H1 (cell line): Measurements from ENCODE around the gene MATR3. TPM values are rescaled to one million over a fixed set of nuclear protein-coding genes. Genes with fewer than 3 reads are reported as not detected.

Source experiments
- CTCF ChIA-PET: fragments of 300-600 bp; sonication (Branson Sonifier 250); formaldehyde crosslinking; loops from one replicate; lab custom pipeline; 2021; ENCODE audit not compliant: partially characterized antibody; lab: Charles Lee
- POLR2A ChIA-PET: fragments of 300-600 bp; sonication (Branson Sonifier 250); formaldehyde crosslinking; loops from one replicate; lab custom pipeline; 2021; ENCODE audit warnings: inconsistent platforms; ENCODE audit not compliant: partially characterized antibody; lab: Charles Lee
- DNase-seq, 2 experiments: peaks; one replicate each; pipeline versions ENCODE4 v3.0.0 to v3.0.0-alpha.2; 2010 to 2022; ENCODE audit warnings: low spot score in 2 of 2, low read depth in 1 of 2, mixed read lengths in 1 of 2
- FAIRE-seq: peaks from 2 replicates; lab custom pipeline; 2011; peaks lifted over from hg19 to GRCh38; lab: Jason Lieb, UNC
- H2AFZ ChIP-seq: 2 replicates; pipeline ENCODE4 v1.8.1; 2012; ENCODE audit warnings: low read length, inconsistent platforms
- H2AK5ac ChIP-seq: 2 replicates; pipeline ENCODE4 v1.6.1; 2013; ENCODE audit warnings: low read depth, low read length
- H2BK120ac ChIP-seq: replicated peaks from 2 replicates; pipeline ENCODE3; 2013; ENCODE audit warnings: low read depth, low read length, inconsistent platforms
- H2BK12ac ChIP-seq: 2 replicates; pipeline ENCODE4 v1.6.1; 2013; ENCODE audit warnings: low read depth, low read length
- H2BK15ac ChIP-seq: 2 replicates; pipeline ENCODE4 v1.6.1; 2013; ENCODE audit warnings: low read length
- H2BK20ac ChIP-seq: 2 replicates; pipeline ENCODE4 v1.6.1; 2013; ENCODE audit warnings: low read length
- H2BK5ac ChIP-seq: 2 replicates; pipeline ENCODE4 v1.6.1; 2013; ENCODE audit warnings: low read depth, low read length
- H3K14ac ChIP-seq: 2 replicates; pipeline ENCODE4 v1.6.1; 2013; ENCODE audit warnings: inconsistent platforms; ENCODE audit not compliant: insufficient read length
- H3K18ac ChIP-seq: 2 replicates; pipeline ENCODE4 v1.6.1; 2013; ENCODE audit warnings: low read length; ENCODE audit errors: extremely low read depth
- H3K23ac ChIP-seq: 2 replicates; pipeline ENCODE4 v1.6.1; 2013; ENCODE audit warnings: inconsistent platforms; ENCODE audit not compliant: insufficient read length
- H3K23me2 ChIP-seq: 2 replicates; pipeline ENCODE4 v1.6.1; 2013; ENCODE audit warnings: low read depth, low read length
- H3K27ac ChIP-seq: 2 replicates; pipeline ENCODE4 v1.6.1; 2011; ENCODE audit warnings: low read depth, low read length, inconsistent platforms
- H3K27me3 ChIP-seq, 4 experiments: replicated peaks in 1 of 4; 1 replicate in 1 of 4; 2 replicates in 3 of 4; pipeline versions ENCODE4 v1.6.1 to v1.8.1; 2011 to 2013; ENCODE audit warnings: low read length in 3 of 4, mild to moderate bottlenecking in 3 of 4, inconsistent platforms in 2 of 4, mixed read lengths in 2 of 4, moderate library complexity in 1 of 4; ENCODE audit not compliant: control insufficient read depth in 3 of 4, insufficient read depth in 3 of 4; ENCODE audit errors: extremely low read depth in 1 of 4
- H3K36me3 ChIP-seq, 4 experiments: 2 replicates each; pipeline versions ENCODE4 v1.6.1 to v1.8.1; 2011 to 2013; ENCODE audit warnings: mild to moderate bottlenecking in 4 of 4, low read length in 3 of 4, moderate library complexity in 2 of 4, control low read depth in 1 of 4, inconsistent platforms in 1 of 4; ENCODE audit not compliant: insufficient read depth in 4 of 4, control insufficient read depth in 2 of 4
- H3K4ac ChIP-seq: replicated peaks from 2 replicates; pipeline ENCODE3; 2013; ENCODE audit warnings: low read length, low read depth, mixed read lengths, inconsistent platforms; ENCODE audit not compliant: insufficient read length
- H3K4me1 ChIP-seq, 4 experiments: replicated peaks in 1 of 4; 1 replicate in 1 of 4; 2 replicates in 3 of 4; pipeline versions ENCODE4 v1.6.1 to v1.8.1; 2011 to 2013; ENCODE audit warnings: low read length in 3 of 4, inconsistent platforms in 2 of 4, mixed read lengths in 1 of 4; ENCODE audit not compliant: insufficient read depth in 4 of 4, control insufficient read depth in 3 of 4
- H3K4me2 ChIP-seq, 2 experiments: 2 replicates each; pipeline versions ENCODE4 v1.6.1 to v1.8.1; 2011 to 2013; ENCODE audit warnings: low read depth in 2 of 2, low read length in 2 of 2, control low read depth in 1 of 2, inconsistent platforms in 1 of 2, mild to moderate bottlenecking in 1 of 2; ENCODE audit not compliant: insufficient read depth in 1 of 2
- H3K4me3 ChIP-seq, 4 experiments: fragments of 200-600, 300-600 bp in 1 of 4; sonication (generic), shearing (Covaris generic), sonication (Bioruptor Twin) in 1 of 4; 2 replicates each; pipeline versions ENCODE4 v1.5.1 to v1.8.1; 2011 to 2016; ENCODE audit warnings: low read length in 4 of 4, low read depth in 3 of 4, control low read depth in 2 of 4, inconsistent platforms in 2 of 4, mild to moderate bottlenecking in 2 of 4, mixed read lengths in 1 of 4, moderate library complexity in 1 of 4; ENCODE audit not compliant: insufficient read depth in 2 of 4; ENCODE audit errors: extremely low read depth in 1 of 4
- H3K56ac ChIP-seq: replicated peaks from 2 replicates; pipeline ENCODE3; 2013; ENCODE audit warnings: low read depth, mild to moderate bottlenecking, mixed read lengths, low read length, inconsistent platforms; ENCODE audit not compliant: insufficient read length
- H3K79me1 ChIP-seq: 2 replicates; pipeline ENCODE4 v1.6.1; 2013; ENCODE audit warnings: low read depth, low read length, control low read depth
- H3K79me2 ChIP-seq, 2 experiments: 2 replicates each; pipeline versions ENCODE4 v1.6.1 to v1.8.1; 2012 to 2013; ENCODE audit warnings: low read length in 2 of 2, mild to moderate bottlenecking in 2 of 2, inconsistent platforms in 1 of 2; ENCODE audit not compliant: insufficient read depth in 2 of 2, control insufficient read depth in 1 of 2
- H3K9ac ChIP-seq, 4 experiments: replicated peaks in 1 of 4; 1 replicate in 1 of 4; 2 replicates in 3 of 4; pipeline versions ENCODE4 v1.6.1 to v1.8.1; 2011 to 2013; ENCODE audit warnings: low read depth in 3 of 4, low read length in 3 of 4, control low read depth in 2 of 4, mild to moderate bottlenecking in 2 of 4, moderate library complexity in 2 of 4, inconsistent platforms in 1 of 4; ENCODE audit errors: extremely low read depth in 1 of 4
- H3K9me3 ChIP-seq, 2 experiments: 2 replicates each; pipeline versions ENCODE4 v1.6.1 to v1.8.1; 2012 to 2013; ENCODE audit warnings: mild to moderate bottlenecking in 2 of 2, moderate library complexity in 2 of 2, control low read depth in 1 of 2, inconsistent platforms in 1 of 2, low read depth in 1 of 2, low read length in 1 of 2, mixed read lengths in 1 of 2; ENCODE audit not compliant: insufficient read depth in 2 of 2
- H4K20me1 ChIP-seq, 2 experiments: replicated peaks in 1 of 2; 2 replicates each; pipeline versions ENCODE3 to v1.8.1; 2011 to 2013; ENCODE audit warnings: inconsistent platforms in 2 of 2, low read length in 2 of 2, mild to moderate bottlenecking in 1 of 2; ENCODE audit not compliant: insufficient read depth in 2 of 2, control insufficient read depth in 1 of 2
- H4K5ac ChIP-seq: 2 replicates; pipeline ENCODE4 v1.6.1; 2013; ENCODE audit warnings: low read length, low read depth, mixed read lengths, inconsistent platforms; ENCODE audit not compliant: insufficient read length
- H4K8ac ChIP-seq: 2 replicates; pipeline ENCODE4 v1.8.0; 2013; ENCODE audit warnings: mild to moderate bottlenecking, moderate library complexity, low read length, inconsistent platforms; ENCODE audit not compliant: insufficient read depth; ENCODE audit errors: extremely low read depth
- H4K91ac ChIP-seq: replicated peaks from 2 replicates; pipeline ENCODE3; 2013; ENCODE audit warnings: low read length, mixed read lengths, inconsistent platforms; ENCODE audit not compliant: insufficient read length
- ASH2L ChIP-seq: fragments of 200-600, 300-600 bp; sonication (generic); IDR thresholded peaks from one replicate; pipeline ENCODE4 v1.7.1; 2017; ENCODE audit warnings: low read length
- BACH1 ChIP-seq: IDR thresholded peaks from 2 replicates; pipeline ENCODE4 v1.6.1; 2012; ENCODE audit warnings: low read length, improper control_type of control experiment
- CHD2 ChIP-seq: IDR thresholded peaks from 2 replicates; pipeline ENCODE4 v1.6.1; 2012; ENCODE audit warnings: low read length, improper control_type of control experiment
- EZH2 ChIP-seq: fragments of 200-600 bp; sonication (generic); IDR thresholded peaks from 2 replicates; pipeline ENCODE4 v1.7.1; 2012; ENCODE audit warnings: low read depth, mild to moderate bottlenecking, moderate library complexity, low read length, inconsistent platforms; ENCODE audit not compliant: severe bottlenecking
- NRF1 ChIP-seq: IDR thresholded peaks from 2 replicates; pipeline ENCODE4 v1.6.1; 2011; ENCODE audit warnings: mild to moderate bottlenecking, low read depth, low read length, improper control_type of control experiment
- POU5F1 ChIP-seq: IDR thresholded peaks from 2 replicates; pipeline ENCODE4 v1.6.1; 2011; ENCODE audit warnings: low read depth, mild to moderate bottlenecking, low read length, moderate library complexity
- RFX5 ChIP-seq: IDR thresholded peaks from 2 replicates; pipeline ENCODE4 v1.6.1; 2011; ENCODE audit warnings: low read depth, low read length, improper control_type of control experiment, borderline replicate concordance
- SAP30 ChIP-seq: fragments of 300-600 bp; sonication (generic); IDR thresholded peaks from 2 replicates; pipeline ENCODE4 v1.7.1; 2012; ENCODE audit warnings: low read length, moderate library complexity, mild to moderate bottlenecking, inconsistent platforms; ENCODE audit not compliant: insufficient read depth, insufficient replicate concordance
- SP1 ChIP-seq: IDR thresholded peaks from 2 replicates; pipeline ENCODE4 v1.6.1; 2011; ENCODE audit warnings: low read depth, low read length
- SRF ChIP-seq: IDR thresholded peaks from 2 replicates; pipeline ENCODE4 v1.6.1; 2011; ENCODE audit warnings: mild to moderate bottlenecking, low read depth, low read length, moderate library complexity
- TAF7 ChIP-seq: optimal IDR thresholded peaks from 2 replicates; pipeline ENCODE3; 2011; ENCODE audit warnings: low read depth, mild to moderate bottlenecking, inconsistent platforms, low read length, moderate library complexity, borderline replicate concordance
- TCF12 ChIP-seq: IDR thresholded peaks from 2 replicates; pipeline ENCODE4 v1.6.1; 2011; ENCODE audit warnings: low read depth, mild to moderate bottlenecking, low read length
- WGBS, 2 experiments: shearing (Covaris generic) in 1 of 2; methylation state at CpG; one replicate each; pipeline versions ENCODE4 v1.1.6 to v1.1.7; 2013 to 2015; ENCODE audit warnings: low lambda C conversion rate in 2 of 2, mixed read lengths in 2 of 2, inconsistent platforms in 1 of 2, low coverage in 1 of 2, missing lambda C conversion rate in 1 of 2; ENCODE audit not compliant: insufficient replicate concordance in 2 of 2, insufficient coverage in 1 of 2, insufficient read length in 1 of 2; ENCODE audit errors: extremely low coverage in 1 of 2, missing lambda C conversion rate in 1 of 2; 5-methylcytosine and 5-hydroxymethylcytosine counted together
- polyA plus RNA-seq, 7 experiments: library from polyadenylated mRNA; depleted of rRNA in 3 of 7; stranded (reverse) in 5 of 7; unstranded in 2 of 7; fragments of >200 nt in 5 of 7; fragments of 200-250 nt in 2 of 7; gene quantifications; 1 replicate in 5 of 7; 2 replicates in 1 of 7; 4 replicates in 1 of 7; pipeline versions ENCODE4 v1.2.1 to v1.2.3, GENCODE V29; 2011 to 2013; ENCODE audit warnings: missing spikeins in 2 of 7, mixed read lengths in 2 of 7
- total RNA-seq: library from RNA; stranded (reverse); fragmentation: NEBNext Ultra II Directional; extraction: Animal tissue kit (Norgen Biotek cat#: 25700); gene quantifications from 2 replicates; pipeline ENCODE4 v1.2.1, GENCODE V29; 2021
- TF ChIP-seq, protein P1 (sequence below): IDR thresholded peaks from 2 replicates; pipeline ENCODE4 v1.6.1; 2011; ENCODE audit warnings: low read depth, mild to moderate bottlenecking, low read length; ENCODE audit not compliant: insufficient read depth

The MATR3 gene
- total and polyA plus RNA-seq, 2 of the 8 experiments (the other 6 are each of a cell fraction or from before 2014, with no cell fraction given): 116 to 389 TPM

DNA sequence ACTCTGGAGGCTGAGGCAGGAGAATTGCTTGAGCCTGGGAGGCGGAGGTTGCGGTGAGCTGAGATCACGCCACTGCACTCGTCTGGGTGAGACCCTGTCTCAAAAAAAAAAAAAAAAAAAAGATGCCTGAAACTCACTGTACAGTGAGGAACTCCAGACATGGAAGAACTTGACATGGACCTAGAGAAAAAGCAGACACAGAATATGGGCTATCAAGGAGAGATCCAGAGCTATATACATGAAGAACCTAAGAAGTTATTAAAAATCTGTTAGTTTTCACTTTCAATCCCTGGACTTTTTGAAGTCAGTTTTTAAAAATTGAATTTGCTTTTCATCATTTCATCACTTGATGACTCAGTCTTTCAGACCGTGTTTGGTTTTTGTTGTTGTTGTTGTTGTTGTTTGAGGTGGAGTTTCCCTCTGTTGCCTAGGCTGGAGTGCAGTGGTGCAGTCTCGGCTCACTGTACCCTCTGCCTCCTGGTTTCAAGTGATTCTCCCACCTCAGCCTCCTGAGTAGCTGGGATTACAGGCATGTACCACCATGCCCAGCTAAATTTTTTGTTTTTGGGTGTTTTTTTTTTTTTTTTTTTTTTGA is 68.4 kb downstream of the MATR3 start:
- no peak overlapping the region for H3K9ac ChIP-seq
- H3K18ac ChIP-seq: no peak overlapping the region
- H4K8ac ChIP-seq: no peak overlapping the region
- no peaks in the 10 kb centered on the region for H3K9me3 ChIP-seq
- peaks cover 7 to 53% of the 10 kb centered on the region in 2 experiments for H3K79me2 ChIP-seq
- CTCF ChIA-PET: interaction anchor here (0.7 to 1.2 kb wide), 2 partner anchors 9 to 15 kb away, joined by 3 read pairs; no protein-coding TSS in a partner anchor
- no peak overlapping the region for H2BK5ac ChIP-seq
- DNase-seq: no peak
- no peaks in the 10 kb centered on the region for H3K4me1 ChIP-seq
- WGBS, 2 experiments: 95% methylated on average over 4 of the region's 6 CpGs; no CpG with 5 or more reads in 1 of the 2 experiments
- FAIRE-seq: no peak
- H2BK15ac ChIP-seq: no peak overlapping the region
- H3K4ac ChIP-seq: no peak overlapping the region
- H2AFZ ChIP-seq: no peak overlapping the region
- no peak overlapping the region for H2BK120ac ChIP-seq
- no peaks in the 10 kb centered on the region for H3K27me3 ChIP-seq
- no peak overlapping the region for H2BK20ac ChIP-seq
- H4K91ac ChIP-seq: no peak overlapping the region
- H3K4me3 ChIP-seq: no peak overlapping the region
- H3K4me2 ChIP-seq: no peak overlapping the region
- H4K20me1 ChIP-seq: peaks cover 6 to 10% of the 10 kb centered on the region in 2 experiments
- H3K56ac ChIP-seq: no peak overlapping the region
- no peak overlapping the region for H3K23ac ChIP-seq
- H3K79me1 ChIP-seq: peaks cover 8% of the 10 kb centered on the region; the same call in 1 of the 2 replicates
- no peak overlapping the region for H3K27ac ChIP-seq
- H2BK12ac ChIP-seq: no peak overlapping the region
- no peak overlapping the region for H2AK5ac ChIP-seq
- no peaks in the 10 kb centered on the region for H3K23me2 ChIP-seq
- POLR2A ChIA-PET: interaction anchor here (0.8 to 2.6 kb wide), 8 partner anchors 8 to 82 kb away, joined by 3 to 9 read pairs (median 3); partner anchors contain the start of genes MATR3 and PAIP2
- peaks cover 19 to 34% (median 30%) of the 10 kb centered on the region in 4 experiments for H3K36me3 ChIP-seq
- no peak overlapping the region for H3K14ac ChIP-seq
- H4K5ac ChIP-seq: no peak overlapping the region
- TF ChIP-seq NRF1 (no peak), CHD2 (no peak), SRF (no peak), RFX5 (no peak), SAP30 (no peak), BACH1 (no peak), TCF12 (no peak), POU5F1 (no peak), ASH2L (no peak), TAF7 (no peak), EZH2 (no peak), SP1 (no peak)
- TF ChIP-seq, protein P1, sequence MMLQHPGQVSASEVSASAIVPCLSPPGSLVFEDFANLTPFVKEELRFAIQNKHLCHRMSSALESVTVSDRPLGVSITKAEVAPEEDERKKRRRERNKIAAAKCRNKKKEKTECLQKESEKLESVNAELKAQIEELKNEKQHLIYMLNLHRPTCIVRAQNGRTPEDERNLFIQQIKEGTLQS: no peak
